GM12874 (cell line): ENCODE results near the gene DKK3.

Source experiments
- TF ChIP-seq, protein P1 (sequence below): IDR thresholded peaks from 2 replicates; pipeline ENCODE4 v1.5.1; 2011; ENCODE audit warnings: low read depth, mild to moderate bottlenecking, control low read depth, low read length, moderate library complexity; ENCODE audit not compliant: insufficient read depth

Gene DKK3

GRCh38 chr11:11915625-11916024 lies 92.8 kb downstream of the DKK3 start:
- TF ChIP-seq, protein P1, sequence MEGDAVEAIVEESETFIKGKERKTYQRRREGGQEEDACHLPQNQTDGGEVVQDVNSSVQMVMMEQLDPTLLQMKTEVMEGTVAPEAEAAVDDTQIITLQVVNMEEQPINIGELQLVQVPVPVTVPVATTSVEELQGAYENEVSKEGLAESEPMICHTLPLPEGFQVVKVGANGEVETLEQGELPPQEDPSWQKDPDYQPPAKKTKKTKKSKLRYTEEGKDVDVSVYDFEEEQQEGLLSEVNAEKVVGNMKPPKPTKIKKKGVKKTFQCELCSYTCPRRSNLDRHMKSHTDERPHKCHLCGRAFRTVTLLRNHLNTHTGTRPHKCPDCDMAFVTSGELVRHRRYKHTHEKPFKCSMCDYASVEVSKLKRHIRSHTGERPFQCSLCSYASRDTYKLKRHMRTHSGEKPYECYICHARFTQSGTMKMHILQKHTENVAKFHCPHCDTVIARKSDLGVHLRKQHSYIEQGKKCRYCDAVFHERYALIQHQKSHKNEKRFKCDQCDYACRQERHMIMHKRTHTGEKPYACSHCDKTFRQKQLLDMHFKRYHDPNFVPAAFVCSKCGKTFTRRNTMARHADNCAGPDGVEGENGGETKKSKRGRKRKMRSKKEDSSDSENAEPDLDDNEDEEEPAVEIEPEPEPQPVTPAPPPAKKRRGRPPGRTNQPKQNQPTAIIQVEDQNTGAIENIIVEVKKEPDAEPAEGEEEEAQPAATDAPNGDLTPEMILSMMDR = no peak

DNA sequence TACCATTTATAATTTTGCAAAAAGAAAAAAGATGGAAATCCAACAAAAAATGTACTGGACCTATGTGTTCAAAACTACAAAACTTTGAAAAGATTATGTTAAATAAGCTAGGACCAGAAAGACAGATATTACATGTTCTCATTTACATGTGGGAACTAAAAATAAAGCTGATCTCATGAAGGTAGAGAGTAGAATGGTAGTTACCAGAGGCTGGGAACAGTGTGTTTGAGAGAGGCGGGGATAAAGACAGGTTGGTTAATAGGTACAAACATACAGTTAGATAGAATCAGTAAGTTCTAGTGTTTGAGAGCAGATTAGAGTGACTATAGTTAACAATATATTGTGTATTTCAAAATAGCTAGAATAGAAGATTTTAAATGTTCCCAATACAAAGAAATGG lies 95.0 kb downstream of the DKK3 start:
- TF ChIP-seq, protein P1 = no peak
